Stomach (tissue), 9 donors: ENCODE measurements around the gene RAB31. TPM values are rescaled to one million over a fixed set of nuclear protein-coding genes. Genes with fewer than 3 reads are reported as not detected.
A peak's percentile ranks its signal among the peaks of the same experiment; 100 is the strongest.

Experiments
- DNase-seq, 2 donors: peaks; one replicate each; pipeline versions ENCODE4 v3.0.0 to v3.0.0-alpha.2; 2013 to 2019
- H3K27ac ChIP-seq, 5 donors: fragments of 200-600 bp in 4 of 5; sonication (generic) in 4 of 5; one replicate each; pipeline ENCODE4 v1.5.1; 2013 to 2019; ENCODE audit warnings: mild to moderate bottlenecking in 1 of 5, moderate library complexity in 1 of 5
- H3K27me3 ChIP-seq, 3 donors: fragments of 200-600 bp; sonication (generic); one replicate each; pipeline ENCODE4 v1.5.1; 2017 to 2019; ENCODE audit warnings: mixed run types in 1 of 3
- H3K36me3 ChIP-seq, 4 donors: fragments of 200-600 bp; sonication (generic); 1 replicate in 3 of 4; 2 replicates in 1 of 4; pipeline ENCODE4 v1.5.1; 2016 to 2019
- H3K4me1 ChIP-seq, 4 donors: fragments of 200-600 bp; sonication (generic); one replicate each; pipeline ENCODE4 v1.5.1; 2016 to 2019
- H3K4me3 ChIP-seq, 4 donors: fragments of 200-600 bp; sonication (generic) in 3 of 4; one replicate each; pipeline ENCODE4 v1.5.1; 2016 to 2019; ENCODE audit warnings: mild to moderate bottlenecking in 1 of 4
- H3K9me3 ChIP-seq, 4 donors: fragments of 200-600 bp; sonication (generic); one replicate each; pipeline ENCODE4 v1.5.1; 2016 to 2019
- EP300 ChIP-seq: sonication (generic); formaldehyde crosslinking; IDR thresholded peaks from one replicate; pipeline ENCODE4 v1.6.1; 2017; ENCODE audit warnings: antibody characterized with exemption
- POLR2A ChIP-seq, 4 donors: fragments of 450-650 bp; IDR thresholded peaks; one replicate each; pipeline ENCODE4 v1.6.1; 2016; ENCODE audit warnings: antibody characterized with exemption in 4 of 4, control low read depth in 2 of 4, mild to moderate bottlenecking in 1 of 4, moderate library complexity in 1 of 4
- POLR2AphosphoS5 ChIP-seq, 3 donors: sonication (generic); formaldehyde crosslinking; IDR thresholded peaks; one replicate each; pipeline ENCODE4 v1.6.1; 2016; ENCODE audit warnings: antibody characterized with exemption in 3 of 3
- WGBS, 5 donors: extraction: QIAGEN DNeasy Blood & Tissue Kit in 3 of 5; methylation state at CpG; one replicate each; pipeline versions ENCODE4 v1.1.5 to v1.1.7; 2013 to 2018; 5-methylcytosine and 5-hydroxymethylcytosine counted together
- intact Hi-C: fragments of 100-400 bp; cut with DNase I; formaldehyde crosslinking; loops from one replicate; pipeline ENCODE4 v1.15.1; 2023; ENCODE audit warnings: low total_unique reads
- polyA plus RNA-seq, 3 donors: library from polyadenylated mRNA; stranded (reverse); fragments of 200-250 nt; gene quantifications; one replicate each; pipeline ENCODE4 v1.2.3, GENCODE V29; 2013
- total RNA-seq, 5 donors: library from RNA; depleted of rRNA; stranded (reverse); fragments of >200 nt; gene quantifications; one replicate each; pipeline versions ENCODE4 v1.1.0 to v1.2.3, GENCODE V29; 2014 to 2016
- TF ChIP-seq, protein P1 (sequence below), 7 experiments: fragments of 450-650 bp in 4 of 7; fragments of 200-600 bp in 3 of 7; sonication (generic) in 3 of 7; IDR thresholded peaks; one replicate each; pipeline ENCODE4 v1.5.1; 2016 to 2019; ENCODE audit warnings: antibody characterized with exemption in 7 of 7, control low read depth in 2 of 7, mild to moderate bottlenecking in 1 of 7
- donor health status: healthy with polysubstance abuse.
- donor health status: Bipolar disorder and iron deficiency.
- donor health status: healthy.

RAB31 gene
- total and polyA plus RNA-seq, 8 donors, result 10.1 to 65.5 (median 36.8) TPM

GRCh38 chr18:9839853-9840252 is 131.8 kb downstream of the RAB31 start:
- Histone ChIP-seq H3K27me3 (no peaks in the 10 kb centered on the region), H3K36me3 (peaks cover 0 to 10% (median 0%) of the 10 kb centered on the region in 4 donors), H3K9me3 (no peaks in the 10 kb centered on the region), H3K27ac (peak overlapping the region in 1 of 5 donors; percentile 7), H3K4me3 (no peak overlapping the region), H3K4me1 (peaks cover 0 to 69% (median 10%) of the 10 kb centered on the region in 4 donors)
- 70 to 81% (median 79%) methylated on average over 10 of the region's 10 CpGs for WGBS, 5 donors
- intact Hi-C loops, result no loop called here
- TF ChIP-seq POLR2A (IDR thresholded peaks at IDR 0.05) (no peak), EP300 (no peak), POLR2AphosphoS5 (IDR thresholded peaks at IDR 0.05) (no peak)
- TF ChIP-seq, protein P1, sequence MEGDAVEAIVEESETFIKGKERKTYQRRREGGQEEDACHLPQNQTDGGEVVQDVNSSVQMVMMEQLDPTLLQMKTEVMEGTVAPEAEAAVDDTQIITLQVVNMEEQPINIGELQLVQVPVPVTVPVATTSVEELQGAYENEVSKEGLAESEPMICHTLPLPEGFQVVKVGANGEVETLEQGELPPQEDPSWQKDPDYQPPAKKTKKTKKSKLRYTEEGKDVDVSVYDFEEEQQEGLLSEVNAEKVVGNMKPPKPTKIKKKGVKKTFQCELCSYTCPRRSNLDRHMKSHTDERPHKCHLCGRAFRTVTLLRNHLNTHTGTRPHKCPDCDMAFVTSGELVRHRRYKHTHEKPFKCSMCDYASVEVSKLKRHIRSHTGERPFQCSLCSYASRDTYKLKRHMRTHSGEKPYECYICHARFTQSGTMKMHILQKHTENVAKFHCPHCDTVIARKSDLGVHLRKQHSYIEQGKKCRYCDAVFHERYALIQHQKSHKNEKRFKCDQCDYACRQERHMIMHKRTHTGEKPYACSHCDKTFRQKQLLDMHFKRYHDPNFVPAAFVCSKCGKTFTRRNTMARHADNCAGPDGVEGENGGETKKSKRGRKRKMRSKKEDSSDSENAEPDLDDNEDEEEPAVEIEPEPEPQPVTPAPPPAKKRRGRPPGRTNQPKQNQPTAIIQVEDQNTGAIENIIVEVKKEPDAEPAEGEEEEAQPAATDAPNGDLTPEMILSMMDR (IDR thresholded peaks at IDR 0.05), result no peak
- DNase-seq, result no peak

DNA sequence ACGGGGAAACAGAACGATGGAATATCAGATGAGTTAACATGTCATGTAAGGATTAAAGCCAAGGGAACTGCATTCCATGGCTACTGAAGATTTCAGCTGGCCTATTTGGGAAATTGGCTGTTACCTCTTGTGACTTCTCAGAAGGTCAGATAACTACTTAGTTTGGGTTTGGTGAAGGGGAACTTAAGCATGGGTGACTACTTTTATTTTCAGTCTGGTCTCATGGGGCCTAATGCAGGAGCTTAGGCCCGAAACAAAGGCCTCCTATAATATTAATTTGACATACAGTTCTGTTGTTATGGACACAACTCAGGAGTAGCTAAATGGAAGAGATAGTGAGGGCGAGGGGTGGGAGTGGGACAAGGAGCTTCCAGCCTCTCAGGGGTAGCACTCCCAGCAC is 133.7 kb downstream of the RAB31 start:
- 71 to 93% (median 87%) methylated on average over 4 of the region's 4 CpGs for WGBS, 5 donors
- TF ChIP-seq POLR2AphosphoS5 (IDR thresholded peaks at IDR 0.05) (no peak), EP300 (no peak), POLR2A (IDR thresholded peaks at IDR 0.05) (no peak)
- TF ChIP-seq, protein P1 (IDR thresholded peaks at IDR 0.05), result no peak
- intact Hi-C loops, result no loop called here
- H3K4me3 ChIP-seq, result no peak overlapping the region
- H3K27ac ChIP-seq, result peak overlapping the region in 1 of 5 donors; percentile 6
- no peaks in the 10 kb centered on the region for H3K27me3 ChIP-seq
- peaks cover 0 to 10% (median 0%) of the 10 kb centered on the region in 4 donors for H3K36me3 ChIP-seq
- H3K4me1 ChIP-seq, result peaks cover 0 to 68% (median 13%) of the 10 kb centered on the region in 4 donors
- no peak for DNase-seq
- no peaks in the 10 kb centered on the region for H3K9me3 ChIP-seq

- WGBS, 5 donors, result 92 to 97% (median 95%) methylated on average over 6 of the region's 6 CpGs
- no peak for DNase-seq
- intact Hi-C loops, result no loop called here
Measured at GRCh38 chr18:9842448-9842847, 134.3 kb downstream of the RAB31 start.

GRCh38 chr18:9845256-9845655 is 137.2 kb downstream of the RAB31 start:
- peaks cover 0 to 2% (median 0%) of the 10 kb centered on the region in 4 donors for H3K36me3 ChIP-seq
- WGBS, 5 donors, result 73 to 85% (median 80%) methylated on average over 3 of the region's 3 CpGs
- TF ChIP-seq, protein P1 (IDR thresholded peaks at IDR 0.05), result no peak
- TF ChIP-seq EP300 (no peak), POLR2AphosphoS5 (IDR thresholded peaks at IDR 0.05) (no peak), POLR2A (IDR thresholded peaks at IDR 0.05) (no peak)
- peaks cover 0 to 71% (median 31%) of the 10 kb centered on the region in 4 donors for H3K4me1 ChIP-seq
- intact Hi-C loops, result no loop called here
- DNase-seq, result no peak
- H3K27ac ChIP-seq, result peak overlapping the region in 1 of 5 donors; percentile 64
- no peaks in the 10 kb centered on the region for H3K27me3 ChIP-seq
- H3K9me3 ChIP-seq, result no peaks in the 10 kb centered on the region
- H3K4me3 ChIP-seq, result no peak overlapping the region

More at GRCh38 chr18:9842448-9842847, 134.3 kb downstream of the RAB31 start:
- no peaks in the 10 kb centered on the region for H3K9me3 ChIP-seq
- H3K36me3 ChIP-seq, result peaks cover 0 to 10% (median 0%) of the 10 kb centered on the region in 4 donors
- H3K27me3 ChIP-seq, result no peaks in the 10 kb centered on the region
- H3K4me3 ChIP-seq, result no peak overlapping the region
- H3K27ac ChIP-seq, result no peak overlapping the region
- TF ChIP-seq POLR2AphosphoS5 (IDR thresholded peaks at IDR 0.05), result no peak
- no peak for TF ChIP-seq EP300
- TF ChIP-seq POLR2A (IDR thresholded peaks at IDR 0.05), result no peak
- TF ChIP-seq, protein P1 (IDR thresholded peaks at IDR 0.05), result no peak
- peaks cover 0 to 66% (median 16%) of the 10 kb centered on the region in 4 donors for H3K4me1 ChIP-seq
